Smooth muscle cell (in vitro differentiated cells): Measurements from ENCODE around the gene KRT72. TPM values are rescaled to one million over a fixed set of nuclear protein-coding genes. Genes with fewer than 3 reads are reported as not detected.

Experiments used
- DNase-seq: peaks from one replicate; lab custom pipeline; 2025; ENCODE audit not compliant: unreplicated experiment; lab: John Stamatoyannopoulos, UW
- H2AFZ ChIP-seq: fragments of 200-600 bp; sonication (generic); 2 replicates; pipeline ENCODE4 v1.6.0; 2016; ENCODE audit warnings: antibody characterized with exemption, low read depth, mild to moderate bottlenecking
- H3F3A ChIP-seq: fragments of 200-600 bp; sonication (generic); 2 replicates; pipeline ENCODE4 v1.6.0; 2017; ENCODE audit warnings: antibody characterized with exemption, low read depth
- H3K27ac ChIP-seq: fragments of 200-600 bp; sonication (generic); 2 replicates; pipeline ENCODE4 v1.5.1; 2016; ENCODE audit warnings: low read depth, mild to moderate bottlenecking
- H3K27me3 ChIP-seq: fragments of 200-600 bp; sonication (generic); 2 replicates; pipeline ENCODE4 v1.6.1; 2016; ENCODE audit warnings: low read depth, mild to moderate bottlenecking
- H3K36me3 ChIP-seq: fragments of 200-600 bp; sonication (generic); 2 replicates; pipeline ENCODE4 v1.5.1; 2016; ENCODE audit warnings: low read depth
- H3K4me1 ChIP-seq: fragments of 200-600 bp; sonication (generic); 2 replicates; pipeline ENCODE4 v1.5.1; 2016; ENCODE audit warnings: low read depth
- H3K4me2 ChIP-seq: fragments of 200-600 bp; sonication (generic); 2 replicates; pipeline ENCODE4 v1.6.0; 2016; ENCODE audit warnings: mild to moderate bottlenecking
- H3K4me3 ChIP-seq: fragments of 200-600 bp; sonication (generic); 2 replicates; pipeline ENCODE4 v1.5.1; 2016; ENCODE audit warnings: mild to moderate bottlenecking
- H3K79me2 ChIP-seq: fragments of 200-600 bp; sonication (generic); 2 replicates; pipeline ENCODE4 v1.6.0; 2016; ENCODE audit warnings: low read depth, mild to moderate bottlenecking
- H3K9ac ChIP-seq: fragments of 200-600 bp; sonication (generic); 2 replicates; pipeline ENCODE4 v1.6.0; 2016; ENCODE audit warnings: low read depth
- H3K9me3 ChIP-seq: fragments of 200-600 bp; sonication (generic); replicated peaks from 2 replicates; pipeline ENCODE4 v1.5.1; 2016; ENCODE audit warnings: low read depth
- H4K20me1 ChIP-seq: fragments of 200-600 bp; sonication (generic); 2 replicates; pipeline ENCODE4 v1.6.0; 2016; ENCODE audit warnings: low read depth
- WGBS: methylation state at CpG from one replicate; pipeline ENCODE4 v1.1.7; 2016; ENCODE audit warnings: low lambda C conversion rate; 5-methylcytosine and 5-hydroxymethylcytosine counted together
- polyA plus RNA-seq: library from polyadenylated mRNA; unstranded; fragments of >200 nt; fragmentation: Nextera tagmentation; extraction: Ambion mirVana; gene quantifications from 2 replicates; pipeline ENCODE4 v1.2.1, GENCODE V29; 2016
- total RNA-seq: library from RNA; depleted of rRNA; stranded (reverse); fragments of >200 nt; gene quantifications from 2 replicates; pipeline ENCODE4 v1.2.3, GENCODE V29; 2014
- TF ChIP-seq, protein P1 (sequence below): fragments of 200-600 bp; sonication (generic); IDR thresholded peaks from 2 replicates; pipeline ENCODE4 v1.5.1; 2017; ENCODE audit warnings: borderline replicate concordance, mild to moderate bottlenecking, antibody characterized with exemption; ENCODE audit not compliant: insufficient read depth, poor library complexity, severe bottlenecking

The KRT72 gene
- total and polyA plus RNA-seq, 2 experiments from 2014 or later = not detected

GRCh38 chr12:52608826-52609630, 7.8 kb upstream of the KRT72 start:
- 93% methylated on average over 8 of the region's 8 CpGs for WGBS

DNA sequence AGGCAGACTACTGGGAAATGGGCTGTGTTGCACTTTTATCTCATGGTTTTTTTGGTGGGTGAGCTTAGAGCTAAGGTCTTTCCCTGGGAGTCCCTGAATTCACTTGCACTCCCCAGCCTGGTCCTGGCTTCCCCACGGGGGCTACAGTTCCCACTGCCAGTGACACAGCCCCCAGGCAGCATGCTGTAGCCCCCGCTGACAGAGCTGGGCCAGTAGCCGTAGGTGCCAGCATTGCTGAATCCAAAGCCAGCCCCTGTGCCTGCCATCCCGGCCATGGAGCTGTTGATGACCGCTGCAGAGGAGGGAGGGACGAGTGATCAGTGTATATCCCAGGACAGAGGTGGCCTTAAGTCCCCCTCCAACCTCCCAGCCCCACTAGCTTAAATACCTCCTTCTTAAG, 6.9 kb upstream of the KRT72 start:
- TF ChIP-seq, protein P1, sequence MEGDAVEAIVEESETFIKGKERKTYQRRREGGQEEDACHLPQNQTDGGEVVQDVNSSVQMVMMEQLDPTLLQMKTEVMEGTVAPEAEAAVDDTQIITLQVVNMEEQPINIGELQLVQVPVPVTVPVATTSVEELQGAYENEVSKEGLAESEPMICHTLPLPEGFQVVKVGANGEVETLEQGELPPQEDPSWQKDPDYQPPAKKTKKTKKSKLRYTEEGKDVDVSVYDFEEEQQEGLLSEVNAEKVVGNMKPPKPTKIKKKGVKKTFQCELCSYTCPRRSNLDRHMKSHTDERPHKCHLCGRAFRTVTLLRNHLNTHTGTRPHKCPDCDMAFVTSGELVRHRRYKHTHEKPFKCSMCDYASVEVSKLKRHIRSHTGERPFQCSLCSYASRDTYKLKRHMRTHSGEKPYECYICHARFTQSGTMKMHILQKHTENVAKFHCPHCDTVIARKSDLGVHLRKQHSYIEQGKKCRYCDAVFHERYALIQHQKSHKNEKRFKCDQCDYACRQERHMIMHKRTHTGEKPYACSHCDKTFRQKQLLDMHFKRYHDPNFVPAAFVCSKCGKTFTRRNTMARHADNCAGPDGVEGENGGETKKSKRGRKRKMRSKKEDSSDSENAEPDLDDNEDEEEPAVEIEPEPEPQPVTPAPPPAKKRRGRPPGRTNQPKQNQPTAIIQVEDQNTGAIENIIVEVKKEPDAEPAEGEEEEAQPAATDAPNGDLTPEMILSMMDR = no peak
- WGBS = 82% methylated on average over 6 of the region's 6 CpGs
- Histone ChIP-seq H3K27me3 (peaks cover 54% of the 10 kb centered on the region), H3K36me3 (no peaks in the 10 kb centered on the region), H3K4me2 (no peak overlapping the region), H3K79me2 (no peaks in the 10 kb centered on the region), H3K9me3 (no peaks in the 10 kb centered on the region), H3F3A (no peaks in the 10 kb centered on the region), H2AFZ (no peak overlapping the region), H4K20me1 (no peaks in the 10 kb centered on the region), H3K27ac (no peak overlapping the region), H3K9ac (no peak overlapping the region), H3K4me3 (no peak overlapping the region), H3K4me1 (no peaks in the 10 kb centered on the region)
- no peak for DNase-seq

More at GRCh38 chr12:52608826-52609630, 7.8 kb upstream of the KRT72 start:
- H3K9ac ChIP-seq = no peak overlapping the region
- H3K27me3 ChIP-seq = peaks cover 54% of the 10 kb centered on the region
- no peaks in the 10 kb centered on the region for H3F3A ChIP-seq
- H3K36me3 ChIP-seq = no peaks in the 10 kb centered on the region
- no peak overlapping the region for H3K4me2 ChIP-seq
- H3K4me1 ChIP-seq = no peaks in the 10 kb centered on the region
- DNase-seq = no peak
- H4K20me1 ChIP-seq = no peaks in the 10 kb centered on the region
- no peak overlapping the region for H2AFZ ChIP-seq
- no peak overlapping the region for H3K27ac ChIP-seq
- H3K79me2 ChIP-seq = no peaks in the 10 kb centered on the region
- H3K9me3 ChIP-seq = no peaks in the 10 kb centered on the region
- TF ChIP-seq, protein P1 = no peak
- H3K4me3 ChIP-seq = no peak overlapping the region

- H3K4me2 ChIP-seq = no peak overlapping the region
- no peaks in the 10 kb centered on the region for H4K20me1 ChIP-seq
- H3K9me3 ChIP-seq = no peaks in the 10 kb centered on the region
- 56% methylated on average over 1 of the region's 1 CpG for WGBS
- H3K4me3 ChIP-seq = no peak overlapping the region
- H3K27ac ChIP-seq = no peak overlapping the region
- H3F3A ChIP-seq = no peaks in the 10 kb centered on the region
- H3K9ac ChIP-seq = no peak overlapping the region
- TF ChIP-seq, protein P1 = no peak
- no peaks in the 10 kb centered on the region for H3K79me2 ChIP-seq
- no peaks in the 10 kb centered on the region for H3K4me1 ChIP-seq
- H3K36me3 ChIP-seq = no peaks in the 10 kb centered on the region
- H2AFZ ChIP-seq = no peak overlapping the region
- DNase-seq = no peak
- H3K27me3 ChIP-seq = peaks cover 55% of the 10 kb centered on the region
Measured at GRCh38 chr12:52607314-52607713, 6.1 kb upstream of the KRT72 start.

DNA sequence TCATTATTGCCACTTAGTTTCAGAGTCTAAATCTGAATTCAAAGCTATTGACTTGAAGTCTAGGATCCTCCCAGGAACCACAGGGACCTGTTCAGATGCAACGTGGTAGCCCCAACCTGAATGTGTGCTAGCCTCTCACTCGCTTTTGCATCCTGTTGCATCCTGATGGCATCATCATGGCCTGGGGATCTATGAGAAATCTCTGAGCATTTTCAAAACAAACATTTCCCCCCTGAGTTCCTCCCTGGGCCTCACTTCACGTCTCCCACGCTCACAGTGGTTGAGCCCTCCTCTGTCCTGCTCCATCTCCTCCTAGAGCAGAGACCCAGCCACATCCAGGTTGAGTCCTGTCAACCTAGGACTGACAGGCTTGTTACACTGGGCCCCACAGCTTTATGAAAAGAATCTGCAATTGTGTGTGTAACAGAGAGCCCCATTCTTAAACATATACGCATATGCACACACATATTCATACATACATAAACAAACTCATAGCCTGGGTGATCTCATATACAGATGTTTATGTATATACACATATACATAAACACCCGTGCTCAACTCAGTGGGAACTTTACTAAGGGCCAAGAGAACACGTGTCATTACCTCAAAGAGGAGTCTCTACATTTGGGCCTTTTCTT, 5.4 kb upstream of the KRT72 start:
- Histone ChIP-seq H3K27ac (no peak overlapping the region), H2AFZ (no peak overlapping the region), H3K9ac (no peak overlapping the region), H3K36me3 (no peaks in the 10 kb centered on the region), H3F3A (no peaks in the 10 kb centered on the region), H3K27me3 (peaks cover 58% of the 10 kb centered on the region), H3K79me2 (no peaks in the 10 kb centered on the region), H4K20me1 (no peaks in the 10 kb centered on the region), H3K9me3 (no peaks in the 10 kb centered on the region), H3K4me2 (no peak overlapping the region), H3K4me1 (no peaks in the 10 kb centered on the region), H3K4me3 (no peak overlapping the region)
- TF ChIP-seq, protein P1 = no peak
- DNase-seq = no peak
- 84% methylated on average over 7 of the region's 7 CpGs for WGBS
